Fibroblast of villous mesenchyme (primary cell): ENCODE results near the gene AGR2. TPM values are rescaled to one million over a fixed set of nuclear protein-coding genes. Genes with fewer than 3 reads are reported as not detected.

Experiments used
- DNase-seq: peaks from one replicate; pipeline ENCODE4 v3.0.0-alpha.2; 2010; ENCODE audit warnings: low read depth
- H3K4me3 ChIP-seq: 2 replicates; pipeline ENCODE4 v1.5.1; 2011; ENCODE audit warnings: low read depth, mild to moderate bottlenecking, low read length
- CTCF ChIP-seq: IDR thresholded peaks from 2 replicates; pipeline ENCODE4 v1.5.1; 2012; ENCODE audit warnings: low read depth, mild to moderate bottlenecking, low read length; ENCODE audit not compliant: insufficient read depth
- total RNA-seq: library from RNA; depleted of rRNA; stranded (reverse); fragments of >200 nt; gene quantifications from 2 replicates; pipeline ENCODE4 v1.2.3, GENCODE V29; 2012

AGR2 gene
- total RNA-seq, 1 donor = not detected

- DNase-seq = no peak
- no peak overlapping the region for H3K4me3 ChIP-seq
- no peak for TF ChIP-seq CTCF
Observed at GRCh38 chr7:16779051-16779450, 25.7 kb downstream of the AGR2 start.

GRCh38 chr7:16778476-16778875, 26.3 kb downstream of the AGR2 start:
- no peak for DNase-seq
- no peak overlapping the region for H3K4me3 ChIP-seq
- TF ChIP-seq CTCF = no peak

GRCh38 chr7:16776053-16776452, 28.7 kb downstream of the AGR2 start:
- DNase-seq = no peak
- TF ChIP-seq CTCF = no peak
- H3K4me3 ChIP-seq = no peak overlapping the region

GRCh38 chr7:16774986-16775385, 29.8 kb downstream of the AGR2 start:
- no peak for DNase-seq
- TF ChIP-seq CTCF = no peak
- no peak overlapping the region for H3K4me3 ChIP-seq

- H3K4me3 ChIP-seq = no peak overlapping the region
- no peak for DNase-seq
- TF ChIP-seq CTCF = no peak
Observed at GRCh38 chr7:16774294-16774693, 30.5 kb downstream of the AGR2 start.

- DNase-seq = no peak
- TF ChIP-seq CTCF = no peak
- H3K4me3 ChIP-seq = no peak overlapping the region
Observed at GRCh38 chr7:16773884-16774283, 30.9 kb downstream of the AGR2 start.

- H3K4me3 ChIP-seq = no peak overlapping the region
- no peak for TF ChIP-seq CTCF
- no peak for DNase-seq
Observed at GRCh38 chr7:16773326-16773725, 31.5 kb downstream of the AGR2 start.
